HCT116 (cell line): ENCODE results near the gene THBS4. TPM values are rescaled to one million over a fixed set of nuclear protein-coding genes. Genes with fewer than 3 reads are reported as not detected.

ENCODE experiments used
- ATAC-seq: fragments of 200-7000 bp; cut with Tn5 transposase; 2 replicates; pipeline ENCODE4 v1.9.1; 2020; ENCODE audit warnings: mild to moderate bottlenecking, moderate library complexity
- BruUV-seq: library from RNA; stranded (reverse); fragments of 400-500 nt; replicated peaks from 2 replicates; lab custom pipeline; 2021; lab: Mats Ljungman, UMichigan
- CTCF ChIA-PET: fragments of 300-600 bp; sonication (Branson Sonifier 250); formaldehyde crosslinking; loops from one replicate; lab custom pipeline; 2021; ENCODE audit warnings: antibody characterized with exemption; lab: Charles Lee
- POLR2A ChIA-PET: fragments of 300-600, 350-600 bp; sonication (Branson Sonifier 250); formaldehyde crosslinking; loops from one replicate; lab custom pipeline; 2021; ENCODE audit warnings: antibody characterized with exemption; lab: Charles Lee
- RAD21 ChIA-PET, 2 experiments: fragments of 300-600 bp; sonication (Branson Sonifier 250); formaldehyde crosslinking; loops; one replicate each; lab custom pipeline; 2023; ENCODE audit warnings: low total read pairs in 2 of 2; ENCODE audit not compliant: uncharacterized antibody in 2 of 2, unreplicated experiment in 2 of 2, low non-redundant PET in 1 of 2; lab: Charles Lee
- DNase-seq: peaks from one replicate; pipeline ENCODE4 v3.0.0-alpha.2; 2010; ENCODE audit warnings: low read depth, low spot score
- H2AFZ ChIP-seq: fragments of 200-600 bp; shearing (Covaris generic), sonication (generic); 2 replicates; pipeline ENCODE4 v1.6.1; 2017; ENCODE audit warnings: low read depth, mixed run types, mixed read lengths, antibody characterized with exemption, low read length; ENCODE audit not compliant: poor library complexity, severe bottlenecking
- H3K27ac ChIP-seq: 2 replicates; pipeline ENCODE4 v1.5.1; 2012; ENCODE audit warnings: low read depth, low read length
- H3K27me3 ChIP-seq: fragments of 200-600 bp; sonication (generic); 2 replicates; pipeline ENCODE4 v1.6.1; 2016; ENCODE audit warnings: mixed run types, low read length, mixed read lengths; ENCODE audit not compliant: insufficient read depth
- H3K36me3 ChIP-seq, 2 experiments: fragments of 200-500 bp in 1 of 2; fragments of 200-600 bp in 1 of 2; sonication (Bioruptor generic) in 1 of 2; sonication (generic) in 1 of 2; 2 replicates each; pipeline versions ENCODE4 v1.5.1 to v1.6.1; 2014 to 2016; ENCODE audit warnings: low read length in 2 of 2, inconsistent platforms in 1 of 2, mixed read lengths in 1 of 2, mixed run types in 1 of 2; ENCODE audit not compliant: insufficient read depth in 2 of 2, control insufficient read depth in 1 of 2
- H3K4me1 ChIP-seq, 2 experiments: fragments of 200-600 bp in 1 of 2; sonication (generic) in 1 of 2; 2 replicates each; pipeline versions ENCODE4 v1.5.1 to v1.6.1; 2012 to 2017; ENCODE audit warnings: low read length in 2 of 2, inconsistent platforms in 1 of 2, mild to moderate bottlenecking in 1 of 2, mixed read lengths in 1 of 2, mixed run types in 1 of 2, moderate library complexity in 1 of 2; ENCODE audit not compliant: insufficient read depth in 2 of 2, control insufficient read depth in 1 of 2
- H3K4me2 ChIP-seq: fragments of 200-600 bp; sonication (generic); 2 replicates; pipeline ENCODE4 v1.6.1; 2017; ENCODE audit warnings: mixed run types, low read length, mixed read lengths
- H3K4me3 ChIP-seq, 2 experiments: fragments of 200-600 bp in 1 of 2; sonication (generic) in 1 of 2; replicated peaks in 1 of 2; 2 replicates each; pipeline ENCODE4 v1.5.1; 2011 to 2016; ENCODE audit warnings: low read length in 2 of 2, control low read depth in 1 of 2, low read depth in 1 of 2, mild to moderate bottlenecking in 1 of 2, mixed read lengths in 1 of 2, mixed run types in 1 of 2
- H3K79me2 ChIP-seq: fragments of 200-600 bp; sonication (generic); 2 replicates; pipeline ENCODE4 v1.6.1; 2017; ENCODE audit warnings: mild to moderate bottlenecking, mixed run types, low read length, moderate library complexity, mixed read lengths; ENCODE audit not compliant: insufficient read depth
- H3K9ac ChIP-seq: fragments of 200-600 bp; sonication (generic); 2 replicates; pipeline ENCODE4 v1.6.1; 2016; ENCODE audit warnings: low read length, mixed read lengths
- H3K9me2 ChIP-seq: fragments of 200-600 bp; sonication (generic), shearing (Covaris generic); 2 replicates; pipeline ENCODE4 v1.6.1; 2017; ENCODE audit warnings: mixed run types, mild to moderate bottlenecking, moderate library complexity; ENCODE audit not compliant: insufficient read depth
- H3K9me3 ChIP-seq, 2 experiments: fragments of 200-500 bp in 1 of 2; fragments of 200-600 bp in 1 of 2; sonication (Bioruptor generic) in 1 of 2; sonication (generic) in 1 of 2; 2 replicates each; pipeline ENCODE4 v1.6.1; 2014 to 2017; ENCODE audit warnings: low read length in 2 of 2, mixed read lengths in 2 of 2, inconsistent platforms in 1 of 2, low read depth in 1 of 2, mild to moderate bottlenecking in 1 of 2, mixed run types in 1 of 2, moderate library complexity in 1 of 2; ENCODE audit not compliant: control insufficient read depth in 1 of 2, insufficient read depth in 1 of 2
- H4K20me1 ChIP-seq: fragments of 200-600 bp; sonication (generic), shearing (Covaris generic); 2 replicates; pipeline ENCODE4 v1.6.1; 2017; ENCODE audit warnings: mixed run types, mild to moderate bottlenecking, moderate library complexity; ENCODE audit not compliant: insufficient read depth
- ATF3 ChIP-seq: IDR thresholded peaks from 2 replicates; pipeline ENCODE4 v1.6.1; 2012
- CBX3 ChIP-seq: IDR thresholded peaks from 2 replicates; pipeline ENCODE4 v1.6.1; 2012; ENCODE audit warnings: low read depth
- CEBPB ChIP-seq: IDR thresholded peaks from 2 replicates; pipeline ENCODE4 v1.6.1; 2012; ENCODE audit warnings: low read depth
- EZH2 ChIP-seq: fragments of 200-600 bp; sonication (generic); IDR thresholded peaks from 2 replicates; pipeline ENCODE4 v1.6.1; 2017; ENCODE audit warnings: antibody characterized with exemption, mixed run types
- EZH2phosphoT487 ChIP-seq: fragments of 200-600 bp; IDR thresholded peaks from 2 replicates; pipeline ENCODE4 v1.6.1; 2018; ENCODE audit warnings: antibody characterized with exemption, borderline replicate concordance
- FOSL1 ChIP-seq: IDR thresholded peaks from 2 replicates; pipeline ENCODE4 v1.6.1; 2012; ENCODE audit warnings: low read depth
- MAX ChIP-seq: IDR thresholded peaks from 2 replicates; pipeline ENCODE4 v1.6.1; 2012
- POLR2AphosphoS5 ChIP-seq: IDR thresholded peaks from 2 replicates; pipeline ENCODE4 v1.6.1; 2011; ENCODE audit warnings: mild to moderate bottlenecking, low read depth, low read length, moderate library complexity
- SRF ChIP-seq: IDR thresholded peaks from 2 replicates; pipeline ENCODE4 v1.6.1; 2012; ENCODE audit warnings: low read depth
- ZFX ChIP-seq: fragments of 450-650 bp; IDR thresholded peaks from 2 replicates; pipeline ENCODE4 v1.6.1; 2017
- ZNF274 ChIP-seq: fragments of 200-500 bp; sonication (Bioruptor generic); IDR thresholded peaks from 2 replicates; pipeline ENCODE4 v1.6.1; 2014; ENCODE audit warnings: mild to moderate bottlenecking, low read depth, low read length, inconsistent platforms
- intact Hi-C: fragments of 100-400 bp; cut with micrococcal nuclease; formaldehyde crosslinking; loops from 2 replicates; pipeline ENCODE4 v1.10.0; 2022
- total RNA-seq: library from RNA; stranded (reverse); gene quantifications from one replicate; pipeline ENCODE4 v1.2.1, GENCODE V29; 2021; ENCODE audit not compliant: unreplicated experiment

The THBS4 gene
- total RNA-seq, 1 experiment from 2014 or later: 1.5 TPM

DNA sequence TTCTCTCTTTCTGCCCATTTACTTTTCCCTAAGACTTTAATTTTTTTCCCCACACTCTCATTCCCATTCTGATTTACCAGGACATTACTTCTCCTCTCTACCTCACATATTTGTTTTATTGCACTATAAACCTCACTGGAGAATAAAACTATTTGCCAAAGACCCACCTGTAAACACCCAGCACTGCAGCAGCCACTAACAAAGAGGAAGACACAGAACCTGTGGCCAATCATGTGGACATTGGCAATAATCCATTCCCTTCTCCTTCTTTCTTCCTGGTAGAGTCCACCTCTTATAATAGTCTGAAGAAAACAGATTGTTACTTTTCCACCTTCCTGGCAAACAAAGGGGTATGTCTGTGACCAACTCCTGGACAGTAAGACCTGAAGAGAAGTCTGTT lies 8.3 kb upstream of the THBS4 start:
- ChIA-PET RAD21 (no interaction called here), POLR2A (no interaction called here), CTCF (no interaction called here)
- Histone ChIP-seq H3K4me1 (no peaks in the 10 kb centered on the region), H3K9ac (no peak overlapping the region), H2AFZ (no peak overlapping the region), H4K20me1 (no peaks in the 10 kb centered on the region), H3K4me2 (no peak overlapping the region), H3K9me3 (no peaks in the 10 kb centered on the region), H3K4me3 (no peak overlapping the region), H3K9me2 (no peaks in the 10 kb centered on the region), H3K36me3 (no peaks in the 10 kb centered on the region), H3K27ac (no peak overlapping the region), H3K27me3 (no peaks in the 10 kb centered on the region), H3K79me2 (no peaks in the 10 kb centered on the region)
- DNase-seq (no peak), ATAC-seq (no peak)
- intact Hi-C loops: no loop called here
- no TSS peak for BruUV-seq
- TF ChIP-seq CEBPB (no peak), MAX (no peak), EZH2 (no peak), POLR2AphosphoS5 (no peak), CBX3 (no peak)

DNA sequence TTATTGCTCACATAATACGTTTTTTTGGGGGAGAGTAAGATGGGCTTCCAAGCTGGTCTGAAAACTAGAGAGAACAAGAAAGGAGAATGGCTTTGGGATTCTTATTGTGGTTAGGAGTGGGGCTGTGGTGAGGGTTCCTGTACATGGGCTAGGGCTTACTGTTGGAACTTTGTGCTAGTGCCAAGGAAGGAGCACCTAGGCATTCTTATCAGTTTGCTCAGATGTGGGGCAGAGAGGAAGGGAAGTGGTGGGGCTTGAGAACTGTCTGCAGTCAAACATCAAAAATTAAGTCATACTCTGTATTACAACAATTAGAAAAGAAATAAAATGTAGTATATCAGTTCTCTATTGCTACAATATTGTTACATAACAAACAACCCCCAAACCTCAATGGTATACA lies 4.0 kb upstream of the THBS4 start:
- POLR2A ChIA-PET: no interaction called here
- TF ChIP-seq CEBPB (no peak), ZNF274 (no peak), SRF (no peak), CBX3 (no peak), FOSL1 (no peak), ATF3 (no peak), EZH2phosphoT487 (no peak), ZFX (no peak)
- CTCF ChIA-PET: no interaction called here

More for the DNA sequence above, 4.0 kb upstream of the THBS4 start:
- Histone ChIP-seq H4K20me1 (no peaks in the 10 kb centered on the region), H3K27ac (no peak overlapping the region), H3K9me3 (no peaks in the 10 kb centered on the region), H3K79me2 (no peaks in the 10 kb centered on the region), H3K9ac (no peak overlapping the region), H3K4me2 (no peak overlapping the region), H3K4me3 (no peak overlapping the region), H3K27me3 (no peaks in the 10 kb centered on the region), H3K36me3 (no peaks in the 10 kb centered on the region), H3K9me2 (no peaks in the 10 kb centered on the region), H2AFZ (no peak overlapping the region), H3K4me1 (no peaks in the 10 kb centered on the region)
- intact Hi-C loops: no loop called here
- no peak for ATAC-seq
- DNase-seq: no peak
- no TSS peak for BruUV-seq
- RAD21 ChIA-PET: no interaction called here
